Loucy (cell line): Measurements from ENCODE around the gene ZNG1A.

ENCODE experiments used
- H2AFZ ChIP-seq: fragments of 200-600 bp; sonication (generic); 2 replicates; pipeline ENCODE4 v1.6.0; 2016; ENCODE audit warnings: antibody characterized with exemption, mild to moderate bottlenecking, low read length, moderate library complexity
- H3F3A ChIP-seq: fragments of 200-600 bp; 2 replicates; pipeline ENCODE4 v1.6.0; 2016; ENCODE audit warnings: antibody characterized with exemption, low read depth, mild to moderate bottlenecking
- H3K27me3 ChIP-seq: fragments of 200-600 bp; sonication (generic); 2 replicates; pipeline ENCODE4 v1.6.1; 2014; ENCODE audit warnings: low read length, mild to moderate bottlenecking; ENCODE audit not compliant: insufficient read depth, poor library complexity, severe bottlenecking
- H3K36me3 ChIP-seq: fragments of 200-600 bp; sonication (generic); 2 replicates; pipeline ENCODE4 v1.6.1; 2016; ENCODE audit warnings: low read length; ENCODE audit not compliant: insufficient read depth
- H3K4me1 ChIP-seq: fragments of 200-600 bp; sonication (generic); 2 replicates; pipeline ENCODE4 v1.5.1; 2014; ENCODE audit warnings: low read length, mild to moderate bottlenecking; ENCODE audit not compliant: insufficient read depth, poor library complexity, severe bottlenecking
- H3K4me2 ChIP-seq: fragments of 200-600 bp; sonication (generic); 2 replicates; pipeline ENCODE4 v1.6.0; 2014; ENCODE audit warnings: antibody characterized with exemption, low read length, low read depth, mild to moderate bottlenecking; ENCODE audit not compliant: poor library complexity, severe bottlenecking
- H3K4me3 ChIP-seq: fragments of 200-600 bp; sonication (generic); 2 replicates; pipeline ENCODE4 v1.5.1; 2014; ENCODE audit warnings: low read length, mild to moderate bottlenecking, mixed read lengths; ENCODE audit not compliant: poor library complexity, severe bottlenecking
- H3K79me2 ChIP-seq: fragments of 200-600 bp; sonication (generic); 2 replicates; pipeline ENCODE4 v1.6.1; 2014; ENCODE audit warnings: low read length; ENCODE audit not compliant: insufficient read depth
- H3K9ac ChIP-seq: fragments of 200-600 bp; sonication (generic); 2 replicates; pipeline ENCODE4 v1.6.0; 2014; ENCODE audit warnings: mild to moderate bottlenecking, low read depth, low read length, moderate library complexity; ENCODE audit not compliant: poor library complexity, severe bottlenecking
- H3K9me2 ChIP-seq: fragments of 200-600 bp; sonication (generic); replicated peaks from 2 replicates; pipeline ENCODE4 v1.6.1; 2016; ENCODE audit warnings: low read depth, low read length, mixed read lengths
- H3K9me3 ChIP-seq: fragments of 200-600 bp; sonication (generic); 2 replicates; pipeline ENCODE4 v1.6.1; 2014; ENCODE audit warnings: mild to moderate bottlenecking, antibody characterized with exemption, low read length, low read depth; ENCODE audit not compliant: insufficient read depth
- H4K20me1 ChIP-seq: fragments of 200-600 bp; sonication (generic); 2 replicates; pipeline ENCODE4 v1.6.0; 2014; ENCODE audit warnings: antibody characterized with exemption, low read length, mild to moderate bottlenecking; ENCODE audit not compliant: insufficient read depth, poor library complexity, severe bottlenecking
- CTCF ChIP-seq: fragments of 200-600 bp; sonication (generic); conservative IDR thresholded peaks from 2 replicates; pipeline ENCODE4 v1.5.1; 2014; ENCODE audit warnings: mild to moderate bottlenecking, antibody characterized with exemption, low read length
- EZH2phosphoT487 ChIP-seq: fragments of 200-600 bp; IDR thresholded peaks from 2 replicates; pipeline ENCODE4 v1.6.1; 2018; ENCODE audit warnings: antibody characterized with exemption, mild to moderate bottlenecking, moderate library complexity, borderline replicate concordance

ZNG1A gene

GRCh38 chr9:216866-217265, 38.0 kb upstream of the ZNG1A start:
- Histone ChIP-seq H4K20me1 (no peaks in the 10 kb centered on the region), H2AFZ (no peak overlapping the region), H3K27me3 (no peaks in the 10 kb centered on the region), H3K4me3 (peak overlapping the region; percentile 75), H3K4me2 (peak overlapping the region; percentile 90), H3K79me2 (peaks cover 69% of the 10 kb centered on the region), H3F3A (peaks cover 9% of the 10 kb centered on the region; the same call in 1 of the 2 replicates), H3K4me1 (peaks cover 59% of the 10 kb centered on the region), H3K9me2 (no peaks in the 10 kb centered on the region), H3K36me3 (no peaks in the 10 kb centered on the region), H3K9me3 (no peaks in the 10 kb centered on the region), H3K9ac (peak overlapping the region; percentile 85)
- no peak for TF ChIP-seq EZH2phosphoT487
- no peak for TF ChIP-seq CTCF

- H3K9me3 ChIP-seq, result no peaks in the 10 kb centered on the region
- H2AFZ ChIP-seq, result peak overlapping the region; percentile 81; the same call in 1 of the 2 replicates
- no peaks in the 10 kb centered on the region for H3K27me3 ChIP-seq
- no peaks in the 10 kb centered on the region for H4K20me1 ChIP-seq
- H3K9me2 ChIP-seq, result no peaks in the 10 kb centered on the region
- peaks cover 9% of the 10 kb centered on the region; the same call in 1 of the 2 replicates for H3F3A ChIP-seq
- H3K9ac ChIP-seq, result peak overlapping the region; percentile 85
- TF ChIP-seq EZH2phosphoT487, result no peak
- TF ChIP-seq CTCF, result no peak
- peak overlapping the region; percentile 75 for H3K4me3 ChIP-seq
- peaks cover 51% of the 10 kb centered on the region for H3K4me1 ChIP-seq
- H3K79me2 ChIP-seq, result peaks cover 59% of the 10 kb centered on the region
- no peaks in the 10 kb centered on the region for H3K36me3 ChIP-seq
- peak overlapping the region; percentile 90 for H3K4me2 ChIP-seq
Measured at GRCh38 chr9:215631-216155, 36.8 kb upstream of the ZNG1A start.

- Histone ChIP-seq H3K4me2 (peak within 1 kb of the TSS; percentile 90), H3K27me3 (no peaks in the 10 kb centered on the region), H3K79me2 (peaks cover 51% of the 10 kb centered on the region), H3F3A (peaks cover 9% of the 10 kb centered on the region; the same call in 1 of the 2 replicates), H3K36me3 (no peaks in the 10 kb centered on the region), H3K4me1 (peaks cover 43% of the 10 kb centered on the region), H3K9me3 (no peaks in the 10 kb centered on the region), H4K20me1 (no peaks in the 10 kb centered on the region), H2AFZ (peak within 1 kb of the TSS; percentile 81), H3K9ac (peak within 1 kb of the TSS; percentile 85), H3K9me2 (no peaks in the 10 kb centered on the region), H3K4me3 (peak within 1 kb of the TSS; percentile 75)
- no peak for TF ChIP-seq EZH2phosphoT487
- peak; percentile 59 for TF ChIP-seq CTCF
Measured at GRCh38 chr9:214648-215493, 36.0 kb upstream of the ZNG1A start, which contains the start of gene DOCK8. Gene DOCK8, plus strand, starts transcription at chr9:214865. Its CDS starts 112 bp downstream, at chr9:214977.
